ENCODE results near the gene RNH1.

Gene RNH1

GRCh38 chr11:506995-507726 is at the start of gene RNH1:
TSS of gene RNH1 (minus strand) at chr11:507242. CDS start at chr11:502162, 5,080 bp downstream.
- peak; percentile 100 for DNase-seq (ENCODE audit: low spot score)

DNA sequence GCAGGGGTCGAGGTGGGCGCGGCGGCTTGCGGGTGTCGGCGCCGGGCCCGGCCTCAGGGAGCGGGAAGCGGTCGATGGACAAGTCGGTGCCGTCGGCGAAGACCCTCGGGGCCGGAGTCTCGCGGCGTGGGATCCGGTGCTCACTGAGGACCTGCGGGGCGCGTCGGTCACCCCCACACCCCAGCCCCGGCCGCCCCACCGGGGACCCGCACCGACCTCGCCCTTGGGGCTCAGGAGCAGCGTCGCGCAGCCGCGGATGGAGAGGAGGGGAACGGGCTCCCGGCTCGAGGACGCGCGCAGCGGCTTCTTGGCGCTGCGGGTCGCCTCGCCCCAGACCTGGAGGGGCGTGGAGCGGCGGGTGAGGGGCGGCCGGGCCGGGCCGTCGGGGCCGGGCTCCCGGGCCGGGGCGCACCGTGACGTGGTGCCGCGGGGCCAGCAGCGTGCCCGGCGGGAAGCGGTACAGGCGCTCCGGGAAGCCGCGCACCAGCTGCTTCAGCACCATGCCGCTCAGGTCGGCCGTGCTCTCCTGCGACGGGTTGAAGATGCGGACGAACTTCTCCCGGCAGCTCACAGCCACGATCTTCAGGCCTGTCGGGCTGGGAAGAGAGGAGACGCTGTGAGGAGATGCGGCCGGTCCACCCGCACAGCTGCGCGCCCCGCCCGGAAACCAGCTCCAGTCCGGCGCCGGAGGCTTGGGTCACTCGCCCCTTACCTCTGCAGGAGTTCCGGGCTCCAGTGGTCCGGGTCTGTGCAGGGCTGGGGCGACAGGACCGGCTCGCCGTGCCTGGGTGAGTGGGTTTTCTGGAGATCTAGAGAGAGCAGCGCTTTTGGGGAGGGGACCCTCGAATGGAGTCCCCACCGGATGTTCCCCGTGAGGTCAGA is 49.0 kb upstream of the RNH1 start:
- DNase-seq (ENCODE audit: low spot score): no peak

- DNase-seq (ENCODE audit: low spot score): no peak
These were observed 48.3 kb upstream of the RNH1 start for GRCh38 chr11:555227-555779.

DNA sequence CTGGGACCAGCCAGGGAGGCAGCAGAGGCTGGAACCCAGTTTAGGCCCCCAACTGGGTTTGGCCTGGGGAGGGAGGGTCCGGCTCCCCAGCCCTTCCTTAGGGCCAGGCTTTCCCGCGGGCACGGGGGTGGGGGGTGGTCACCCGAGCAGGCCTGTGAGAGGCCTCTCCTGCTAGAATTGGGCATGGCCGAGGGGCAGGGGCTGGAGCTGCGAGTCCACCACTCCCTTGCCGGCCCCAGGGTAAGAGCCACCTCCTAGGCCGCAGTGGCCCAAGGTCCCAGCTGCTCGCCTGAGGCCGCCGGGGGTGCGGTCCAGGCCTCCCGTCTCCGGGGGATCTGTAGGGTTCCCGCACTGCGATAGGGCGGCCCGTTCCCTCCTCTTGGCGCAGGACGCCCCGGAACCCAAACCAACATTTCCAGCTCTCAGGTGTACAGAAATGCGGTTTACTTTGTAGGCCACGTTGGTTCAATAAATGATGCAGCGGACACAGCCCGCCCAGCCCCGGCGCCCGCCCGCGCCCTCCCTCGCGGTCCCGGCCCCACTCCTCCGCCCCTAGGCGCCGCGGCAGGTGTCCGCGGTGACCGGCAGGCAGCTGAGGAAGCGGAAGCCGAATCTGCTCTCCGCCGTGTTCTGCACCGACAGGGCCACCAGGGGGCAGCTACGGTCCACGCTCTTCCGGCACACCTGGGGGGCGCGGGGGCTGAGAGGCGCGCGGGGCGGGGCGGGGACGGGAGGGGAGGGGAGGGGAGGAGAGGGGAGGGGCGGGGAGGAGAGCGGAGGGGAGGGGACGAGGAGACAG is 47.6 kb upstream of the RNH1 start:
- DNase-seq (ENCODE audit: low spot score): peak; percentile 90

DNA sequence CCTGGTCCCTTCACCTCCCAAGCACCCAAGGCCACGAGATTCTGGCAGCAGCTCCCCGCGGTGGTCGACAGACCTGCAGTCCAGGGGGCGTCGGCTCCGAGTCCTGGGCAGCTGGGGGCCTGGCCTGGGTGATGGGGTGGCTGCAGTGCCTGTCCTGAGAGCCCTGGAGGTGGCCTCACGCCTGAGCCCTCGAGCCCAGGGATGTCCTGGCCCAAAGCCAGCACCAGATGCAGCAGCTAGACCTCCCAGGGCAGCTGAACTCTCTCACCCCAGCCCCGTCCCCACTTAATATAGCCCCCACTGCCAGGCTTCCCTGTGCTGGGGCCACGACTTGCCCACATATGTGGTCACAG is 46.9 kb upstream of the RNH1 start:
- no peak for DNase-seq (ENCODE audit: low spot score)

GRCh38 chr11:553083-553987 is 46.3 kb upstream of the RNH1 start:
- no peak for DNase-seq (ENCODE audit: low spot score)

GRCh38 chr11:551596-551995 is 44.6 kb upstream of the RNH1 start:
- no peak for DNase-seq (ENCODE audit: low spot score)

GRCh38 chr11:551131-551530 is 44.1 kb upstream of the RNH1 start:
- DNase-seq (ENCODE audit: low spot score): no peak

- DNase-seq (ENCODE audit: low spot score): no peak
These were observed 43.7 kb upstream of the RNH1 start for GRCh38 chr11:550746-551085.

DNA sequence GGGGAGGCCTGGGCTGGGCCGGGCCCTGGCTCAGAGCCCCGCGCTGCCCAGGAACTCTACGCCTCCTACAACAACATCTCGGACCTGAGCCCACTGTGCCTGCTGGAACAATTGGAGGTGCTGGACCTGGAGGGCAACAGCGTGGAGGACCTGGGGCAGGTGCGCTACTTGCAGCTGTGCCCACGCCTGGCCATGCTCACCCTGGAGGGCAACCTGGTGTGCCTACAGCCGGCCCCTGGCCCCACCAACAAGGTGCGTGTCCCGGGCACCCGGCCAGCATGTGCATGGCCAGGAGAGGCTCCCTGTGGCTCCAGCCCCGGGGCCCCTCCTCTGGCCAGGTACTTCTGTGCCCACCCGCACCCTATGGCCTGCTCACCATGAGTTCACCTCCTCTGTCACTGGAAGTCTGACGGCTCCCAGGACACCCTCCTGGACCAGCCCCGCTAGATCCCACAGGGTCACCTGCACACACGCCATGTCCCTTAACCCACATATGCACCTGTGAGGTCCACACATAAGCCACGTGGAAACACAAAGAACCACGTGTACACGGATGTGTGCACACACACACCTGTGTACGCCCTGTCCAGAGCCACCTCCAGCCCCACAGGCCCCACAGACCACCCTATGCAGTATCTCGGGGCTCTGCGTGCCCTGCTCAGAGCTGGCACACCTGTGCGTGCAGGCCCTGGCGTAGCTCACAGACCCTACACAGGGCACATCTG is 43.1 kb upstream of the RNH1 start:
- no peak for DNase-seq (ENCODE audit: low spot score)

DNA sequence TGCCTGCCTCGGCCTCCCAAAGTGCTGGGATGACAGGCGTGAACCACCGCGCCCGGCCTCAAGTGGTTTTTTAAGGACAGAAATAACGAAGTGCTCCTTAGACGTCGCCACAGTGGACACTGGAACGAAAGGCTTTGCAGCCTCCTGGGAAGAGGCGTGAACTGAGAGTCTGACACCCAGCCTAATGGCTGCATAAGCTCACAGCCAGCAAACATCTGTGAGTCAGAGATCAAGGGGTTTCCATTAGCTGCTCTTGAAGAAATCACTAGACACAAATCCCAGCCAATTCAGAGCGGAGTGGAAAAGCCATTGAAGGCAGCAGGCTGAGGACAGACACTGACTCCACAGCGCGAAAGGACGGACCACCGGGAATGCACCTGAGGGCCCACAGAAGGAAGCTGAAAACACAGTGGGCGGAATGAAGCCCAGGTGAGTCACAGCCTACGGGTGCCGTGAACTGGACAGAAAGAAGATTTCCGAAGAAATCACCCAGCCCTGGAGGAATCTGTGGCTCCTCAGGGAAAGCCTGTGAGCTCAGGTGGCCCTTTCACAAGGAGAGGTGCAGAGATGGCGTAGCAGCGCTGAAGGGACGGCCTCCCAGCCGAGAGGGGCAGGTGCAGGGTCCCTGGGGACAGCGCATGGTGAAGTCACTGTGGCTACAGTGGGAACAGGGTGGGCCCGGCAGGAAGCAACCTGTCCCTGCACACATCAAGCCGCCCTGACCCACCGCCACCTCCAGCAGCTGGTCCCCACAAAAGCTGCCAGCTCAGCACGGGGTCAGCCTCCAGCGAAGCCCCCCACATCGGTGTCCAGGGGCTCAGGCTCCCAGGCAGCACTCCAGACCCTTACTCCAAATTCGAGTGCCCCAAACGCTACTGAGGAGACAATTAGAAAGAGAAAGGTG is 41.9 kb upstream of the RNH1 start:
- no peak for DNase-seq (ENCODE audit: low spot score)

DNA sequence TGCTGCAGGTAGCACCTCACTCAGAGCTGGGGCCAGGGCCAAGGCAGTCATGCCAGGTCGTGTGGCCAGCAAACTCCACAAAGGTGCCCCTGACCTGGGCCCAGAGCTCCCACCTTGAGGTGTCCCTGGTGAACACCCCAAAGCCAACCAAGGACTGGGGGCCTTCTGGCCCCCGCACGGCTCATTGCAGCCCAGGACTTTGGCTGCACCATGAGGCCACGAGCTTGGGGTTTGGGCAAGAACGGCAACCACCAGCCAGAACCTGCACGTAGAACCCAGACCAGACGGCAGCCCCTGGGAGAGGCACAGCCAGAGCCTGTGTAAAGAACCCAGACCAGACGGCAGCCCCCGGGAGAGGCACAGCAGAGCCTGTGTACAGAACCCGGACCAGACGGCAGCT is 38.1 kb upstream of the RNH1 start:
- DNase-seq (ENCODE audit: low spot score): no peak

DNA sequence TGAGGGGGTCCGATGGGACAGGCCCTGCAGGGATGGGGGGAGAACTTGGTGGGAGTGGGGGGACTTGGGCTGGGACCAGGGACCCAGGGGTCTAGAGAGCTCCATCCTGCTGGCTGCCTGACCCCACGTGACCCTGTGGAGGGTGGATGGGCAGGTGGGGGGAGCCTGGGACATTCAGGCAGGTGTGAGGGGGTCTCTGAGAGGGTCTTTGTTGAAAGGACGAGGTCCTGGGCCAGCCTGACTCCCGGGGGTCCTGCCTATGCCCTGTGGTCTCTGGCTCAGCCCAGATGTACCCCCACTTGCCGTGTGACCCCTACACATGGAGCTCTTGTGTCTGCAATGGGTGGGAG is 37.8 kb upstream of the RNH1 start:
- no peak for DNase-seq (ENCODE audit: low spot score)

- no peak for DNase-seq (ENCODE audit: low spot score)
These were observed 34.4 kb upstream of the RNH1 start for GRCh38 chr11:541433-541885.

DNA sequence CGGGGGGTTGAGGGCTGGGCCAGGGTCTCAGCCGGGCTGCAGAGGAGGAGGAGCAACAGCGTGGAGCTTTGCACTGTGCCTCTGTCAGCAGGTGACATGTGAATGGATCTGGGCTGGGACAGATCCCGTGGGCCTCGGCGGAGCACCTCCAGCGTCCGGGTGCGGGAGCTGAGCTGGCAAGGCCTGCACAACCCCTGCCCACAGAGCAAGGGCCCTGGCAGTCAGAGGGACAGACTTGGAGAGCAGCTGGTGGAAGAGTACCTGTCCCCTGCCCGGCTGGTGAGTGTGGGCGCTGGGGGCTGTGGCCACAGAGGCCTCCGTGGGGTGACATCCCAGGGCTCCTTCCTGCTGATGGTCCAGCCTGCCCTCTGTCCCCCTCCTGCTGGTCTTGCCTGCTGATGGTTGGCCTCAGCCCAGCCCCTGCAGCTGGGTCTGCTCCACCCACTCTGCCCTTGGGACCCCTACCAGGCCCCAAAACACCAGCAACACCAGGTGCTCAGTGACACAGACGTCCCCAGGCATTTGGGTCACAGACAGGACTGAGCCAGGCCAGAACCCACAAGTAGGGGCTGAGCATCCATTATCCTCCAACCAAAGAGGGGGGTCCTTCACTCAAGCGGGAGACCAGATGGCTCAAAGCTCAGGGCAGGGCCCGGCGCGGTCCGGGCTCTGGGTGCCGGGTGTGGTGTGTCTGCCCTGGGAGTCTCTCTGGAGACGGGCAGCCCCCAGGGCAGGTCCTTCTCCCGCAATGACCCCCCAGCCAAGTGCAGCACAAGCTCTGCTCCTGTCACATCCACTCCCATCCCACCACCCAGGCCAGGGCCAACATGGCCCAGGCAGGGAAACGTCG is 33.8 kb upstream of the RNH1 start:
- DNase-seq (ENCODE audit: low spot score): no peak

DNA sequence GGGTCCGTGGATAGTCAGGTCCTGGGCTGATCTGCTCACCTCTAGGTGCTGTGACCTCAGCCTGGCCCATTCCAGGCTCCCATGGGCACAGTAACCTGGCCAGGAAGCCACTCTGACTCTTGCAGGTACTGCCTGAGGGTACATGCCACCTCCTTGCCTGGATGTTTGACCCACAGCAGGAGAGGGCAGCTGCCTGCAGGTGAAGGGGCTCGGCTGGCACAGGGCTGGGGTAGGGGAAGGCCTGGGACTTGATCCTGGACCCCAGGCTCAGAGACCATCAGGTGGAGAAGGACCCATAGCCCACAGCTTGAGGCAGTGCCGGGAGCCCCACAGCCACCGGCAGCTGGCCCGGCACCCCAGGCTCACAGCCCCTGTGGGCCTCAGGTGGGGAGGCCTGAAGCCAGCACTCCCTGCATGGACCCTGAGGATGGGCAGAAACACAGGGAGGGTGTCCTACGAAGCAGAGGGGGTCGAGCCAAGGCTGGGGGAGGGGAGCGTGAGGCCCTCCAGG is 33.0 kb upstream of the RNH1 start:
- DNase-seq (ENCODE audit: low spot score): no peak

DNA sequence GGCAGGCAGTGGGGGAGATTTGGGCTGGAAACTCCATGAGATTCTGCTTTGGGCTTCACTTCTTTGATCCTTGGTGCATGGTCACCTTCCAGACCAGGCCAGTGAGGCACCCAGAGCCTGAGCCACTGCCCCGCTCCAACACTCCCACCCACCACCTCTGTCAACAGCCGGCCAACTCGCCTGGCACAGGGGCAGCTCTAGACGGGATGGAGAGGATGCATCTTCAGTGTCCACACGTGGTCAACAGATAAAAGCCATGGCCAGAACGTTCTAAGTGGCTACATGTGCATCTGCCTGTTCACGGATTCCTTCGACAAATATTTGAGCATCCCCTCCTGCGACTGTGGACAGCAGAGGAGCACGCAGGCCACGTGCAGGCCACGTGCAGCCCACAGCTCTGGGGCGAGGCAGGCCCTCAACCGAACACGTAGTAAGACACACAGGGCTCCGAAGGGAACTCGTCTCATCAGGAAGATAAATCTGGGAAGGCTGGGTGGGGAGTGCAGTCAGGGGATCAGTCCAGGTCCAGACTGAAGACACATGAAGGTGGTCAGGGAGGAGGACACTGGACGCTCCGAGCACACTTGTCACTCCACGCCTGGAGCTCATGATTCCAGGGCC is 31.5 kb upstream of the RNH1 start:
- no peak for DNase-seq (ENCODE audit: low spot score)
